B cell (primary cell): ENCODE data around the gene UNC5B. TPM values are rescaled to one million over a fixed set of nuclear protein-coding genes. Genes with fewer than 3 reads are reported as not detected.
"Not testable (repeated sequence)": the region's sequence is repeated elsewhere in the genome, so short reads cannot be mapped to it uniquely, and the experiment has no call there.

Source experiments
- ATAC-seq: fragments of 200-7000 bp; cut with Tn5 transposase; one replicate; pipeline ENCODE4 v1.10.0; 2021; ENCODE audit warnings: low read depth, mild to moderate bottlenecking, moderate number of reproducible peaks, moderate library complexity
- CTCF ChIA-PET: fragments of 350-600 bp; sonication (Branson Sonifier 250); formaldehyde crosslinking; loops from one replicate; lab custom pipeline; 2021; ENCODE audit warnings: antibody characterized with exemption, inconsistent platforms; lab: Charles Lee
- POLR2A ChIA-PET: fragments of 350-600 bp; sonication (Branson Sonifier 250); formaldehyde crosslinking; loops from one replicate; lab custom pipeline; 2021; ENCODE audit warnings: antibody characterized with exemption; lab: Charles Lee
- DNase-seq: peaks from one replicate; pipeline ENCODE4 v3.0.0; 2013
- H2AFZ ChIP-seq: 2 replicates; pipeline ENCODE4 v1.6.1; 2012; ENCODE audit warnings: mild to moderate bottlenecking, low read depth, low read length; ENCODE audit not compliant: insufficient read depth, poor library complexity, severe bottlenecking
- H3K27ac ChIP-seq, 2 donors: 1 replicate in 1 of 2; 2 replicates in 1 of 2; pipeline ENCODE4 v1.5.1; 2012 to 2013; ENCODE audit warnings: low read length in 2 of 2, mild to moderate bottlenecking in 2 of 2, moderate library complexity in 1 of 2
- H3K27me3 ChIP-seq, 4 experiments: fragments of 200-600 bp in 1 of 4; sonication (generic) in 1 of 4; replicated peaks in 1 of 4; 1 replicate in 2 of 4; 2 replicates in 2 of 4; pipeline versions ENCODE4 v1.6.1 to v1.7.0; 2013 to 2016; ENCODE audit warnings: low read length in 3 of 4, mild to moderate bottlenecking in 2 of 4, mixed read lengths in 1 of 4, moderate library complexity in 1 of 4; ENCODE audit not compliant: insufficient read depth in 4 of 4, control insufficient read depth in 3 of 4; ENCODE audit errors: control extremely low read depth in 1 of 4
- H3K36me3 ChIP-seq, 2 experiments: replicated peaks in 1 of 2; 1 replicate in 1 of 2; 2 replicates in 1 of 2; pipeline versions ENCODE4 v1.6.1 to v1.7.1; 2013; ENCODE audit warnings: low read length in 1 of 2; ENCODE audit not compliant: insufficient read depth in 2 of 2, control insufficient read depth in 1 of 2; ENCODE audit errors: control extremely low read depth in 1 of 2, extremely low read depth in 1 of 2
- H3K4me1 ChIP-seq, 2 donors: fragments of 200-600 bp in 1 of 2; sonication (generic) in 1 of 2; 1 replicate in 1 of 2; 2 replicates in 1 of 2; pipeline versions ENCODE4 v1.5.1 to v1.6.1; 2013 to 2017; ENCODE audit warnings: low read length in 2 of 2; ENCODE audit not compliant: control insufficient read depth in 2 of 2, insufficient read depth in 2 of 2
- H3K4me2 ChIP-seq: replicated peaks from 2 replicates; pipeline ENCODE3; 2012; ENCODE audit warnings: mild to moderate bottlenecking, low read depth, low read length; ENCODE audit not compliant: poor library complexity, severe bottlenecking
- H3K4me3 ChIP-seq, 5 experiments: fragments of 200-600 bp in 1 of 5; sonication (generic) in 1 of 5; 1 replicate in 3 of 5; 2 replicates in 2 of 5; pipeline versions ENCODE4 v1.5.1 to v1.7.0; 2011 to 2016; ENCODE audit warnings: low read length in 4 of 5, mild to moderate bottlenecking in 4 of 5, low read depth in 2 of 5, control low read depth in 1 of 5, moderate library complexity in 1 of 5; ENCODE audit not compliant: insufficient read depth in 1 of 5; ENCODE audit errors: control extremely low read depth in 1 of 5, extremely low read depth in 1 of 5
- H3K79me2 ChIP-seq: fragments of 200-600 bp; sonication (generic); one replicate; pipeline ENCODE4 v1.6.0; 2016; ENCODE audit warnings: low read length; ENCODE audit not compliant: control insufficient read depth, insufficient read depth
- H3K9ac ChIP-seq: fragments of 200-600 bp; sonication (generic); 2 replicates; pipeline ENCODE4 v1.6.1; 2017; ENCODE audit warnings: mild to moderate bottlenecking, low read length, moderate library complexity
- H3K9me3 ChIP-seq, 3 donors: one replicate each; pipeline versions ENCODE4 v1.6.1 to v1.7.1; 2013; ENCODE audit warnings: low read length in 2 of 3; ENCODE audit not compliant: control insufficient read depth in 2 of 3, insufficient read depth in 1 of 3; ENCODE audit errors: control extremely low read depth in 1 of 3
- H4K20me1 ChIP-seq: 2 replicates; pipeline ENCODE4 v1.6.0; 2012; ENCODE audit warnings: mild to moderate bottlenecking, low read length; ENCODE audit not compliant: insufficient read depth, control insufficient read depth, poor library complexity, severe bottlenecking
- H3K27ac Mint-ChIP-seq: one replicate; pipeline ENCODE4 v1.8.0; 2021; ENCODE audit warnings: mixed read lengths
- H3K27me3 Mint-ChIP-seq: one replicate; pipeline ENCODE4 v1.8.0; 2021; ENCODE audit warnings: mixed read lengths
- H3K4me1 Mint-ChIP-seq: one replicate; pipeline ENCODE4 v1.8.0; 2021; ENCODE audit warnings: mixed read lengths
- H3K4me3 Mint-ChIP-seq: one replicate; pipeline ENCODE4 v1.8.0; 2021; ENCODE audit warnings: mixed read lengths
- H3K9me3 Mint-ChIP-seq: one replicate; pipeline ENCODE4 v1.8.0; 2022; ENCODE audit warnings: mixed read lengths; ENCODE audit not compliant: insufficient read depth
- CTCF ChIP-seq: fragments of 200-600 bp; IDR thresholded peaks from one replicate; pipeline ENCODE4 v1.8.0; 2022; ENCODE audit warnings: antibody characterized with exemption, mild to moderate bottlenecking
- EZH2 ChIP-seq: IDR thresholded peaks from 2 replicates; pipeline ENCODE4 v1.6.1; 2012; ENCODE audit warnings: borderline replicate concordance, low read depth, mild to moderate bottlenecking, moderate library complexity, low read length; ENCODE audit not compliant: insufficient read depth, poor library complexity, severe bottlenecking
- WGBS: methylation state at CpG from one replicate; pipeline ENCODE4 v1.1.5; 2013; ENCODE audit warnings: missing lambda C conversion rate; ENCODE audit not compliant: insufficient coverage; 5-methylcytosine and 5-hydroxymethylcytosine counted together
- intact Hi-C: fragments of 100-400 bp; cut with micrococcal nuclease; formaldehyde crosslinking; loops from one replicate; pipeline ENCODE4 v1.10.0; 2022
- polyA plus RNA-seq: library from polyadenylated mRNA; depleted of rRNA; stranded (reverse); fragments of >200 nt; gene quantifications from 2 replicates; pipeline ENCODE4 v1.2.3, GENCODE V29; 2012
- total RNA-seq, 2 donors: library from RNA; stranded (reverse); fragments of 120-200 nt in 1 of 2; gene quantifications; 1 replicate in 1 of 2; 2 replicates in 1 of 2; pipeline versions ENCODE4 v1.2.3 to v1.2.4, GENCODE V29; 2013 to 2022

Gene UNC5B
- total and polyA plus RNA-seq, 2 donors (not counting 1 experiment from before 2014, with no cell fraction given): not detected

- Histone ChIP-seq H4K20me1 (no peaks in the 10 kb centered on the region), H3K27me3 (peaks cover 0 to 5% (median 0%) of the 10 kb centered on the region in 4 experiments), H3K4me3 (no peak overlapping the region), H3K9me3 (peaks cover 0 to 3% (median 0%) of the 10 kb centered on the region in 3 donors), H3K79me2 (no peaks in the 10 kb centered on the region), H2AFZ (no peak overlapping the region), H3K27ac (no peak overlapping the region), H3K4me2 (no peak overlapping the region), H3K4me1 (peaks cover 0 to 5% of the 10 kb centered on the region in 2 donors), H3K36me3 (no peaks in the 10 kb centered on the region), H3K9ac (no peak overlapping the region)
- Mint-ChIP-seq H3K4me1 (peaks cover 6% of the 10 kb centered on the region), H3K27ac (no peak overlapping the region), H3K4me3 (no peak overlapping the region), H3K9me3 (no peaks in the 10 kb centered on the region), H3K27me3 (peaks cover 31% of the 10 kb centered on the region)
- WGBS: 87% methylated on average over 6 of the region's 9 CpGs
- TF ChIP-seq EZH2 (no peak), CTCF (no peak)
- no peak for DNase-seq
- ATAC-seq: no peak
- intact Hi-C loops: no loop called here
- ChIA-PET CTCF (interaction anchor here (2.5 kb wide), 1 partner anchor 11 kb away, joined by 17 read pairs; no protein-coding TSS in a partner anchor), POLR2A (no interaction called here)
These were observed 83.3 kb downstream of the UNC5B start for GRCh38 chr10:71295641-71296040.

GRCh38 chr10:71296086-71296485 lies 83.7 kb downstream of the UNC5B start:
- Histone ChIP-seq H3K36me3 (no peaks in the 10 kb centered on the region), H3K4me1 (peaks cover 0 to 5% of the 10 kb centered on the region in 2 donors), H2AFZ (no peak overlapping the region), H3K9me3 (peaks cover 0 to 3% (median 0%) of the 10 kb centered on the region in 3 donors), H3K27me3 (peaks cover 0 to 8% (median 0%) of the 10 kb centered on the region in 4 experiments), H3K79me2 (no peaks in the 10 kb centered on the region), H3K4me3 (no peak overlapping the region), H3K27ac (no peak overlapping the region), H3K4me2 (no peak overlapping the region), H3K9ac (no peak overlapping the region), H4K20me1 (no peaks in the 10 kb centered on the region)
- H3K9me3 Mint-ChIP-seq: no peaks in the 10 kb centered on the region
- ChIA-PET POLR2A (no interaction called here), CTCF (interaction anchor here (2.5 kb wide), 1 partner anchor 11 kb away, joined by 17 read pairs; no protein-coding TSS in a partner anchor)
- TF ChIP-seq EZH2: no peak
- TF ChIP-seq CTCF: no peak
- ATAC-seq (no peak), DNase-seq (no peak)
- 65% methylated on average over 5 of the region's 5 CpGs for WGBS
- H3K4me3 Mint-ChIP-seq: no peak overlapping the region
- intact Hi-C loops: no loop called here
- no peak overlapping the region for H3K27ac Mint-ChIP-seq
- H3K4me1 Mint-ChIP-seq: peaks cover 6% of the 10 kb centered on the region
- H3K27me3 Mint-ChIP-seq: peaks cover 31% of the 10 kb centered on the region

DNA sequence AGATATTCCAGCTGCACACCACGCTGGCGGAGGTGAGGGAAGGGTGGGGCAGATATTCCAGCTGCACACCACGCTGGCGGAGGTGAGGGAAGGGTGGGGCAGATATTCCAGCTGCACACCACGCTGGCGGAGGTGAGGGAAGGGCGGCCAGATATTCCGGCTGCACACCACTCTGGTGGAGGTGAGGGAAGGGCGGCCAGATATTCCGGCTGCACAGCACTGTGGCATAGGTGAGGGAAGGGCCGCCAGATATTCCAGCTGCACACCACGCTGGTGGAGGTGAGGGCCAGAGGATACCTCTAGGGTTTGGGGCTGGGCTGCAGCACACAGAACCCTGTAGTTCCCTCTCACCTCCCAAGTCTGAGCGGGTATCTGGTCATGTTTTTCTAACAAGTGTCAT lies 84.4 kb downstream of the UNC5B start:
- ATAC-seq, H3K9me3 Mint-ChIP-seq, H3K79me2 ChIP-seq, H3K4me2 ChIP-seq, DNase-seq, H3K4me3 Mint-ChIP-seq, H3K36me3 ChIP-seq, H3K4me3 ChIP-seq, H3K4me1 Mint-ChIP-seq, H3K9me3 ChIP-seq, H3K27ac ChIP-seq, H3K9ac ChIP-seq, POLR2A ChIA-PET, H4K20me1 ChIP-seq, H3K27ac Mint-ChIP-seq, H2AFZ ChIP-seq, intact Hi-C loops, H3K4me1 ChIP-seq: not testable (repeated sequence)
- H3K27me3 Mint-ChIP-seq: peaks cover 31% of the 10 kb centered on the region
- CTCF ChIA-PET: interaction anchor here (2.5 kb wide), 1 partner anchor 12 kb away, joined by 17 read pairs; no protein-coding TSS in a partner anchor
- 94% methylated on average over 9 of the region's 13 CpGs for WGBS
- peaks cover 0 to 11% (median 0%) of the 10 kb centered on the region in 4 experiments for H3K27me3 ChIP-seq
